Stimulated activated CD8-positive, alpha-beta memory T cell treated with anti-CD3 and anti-CD28 coated beads, Interleukin-7, amount 100 ng/mL, for 4 hours (primary cell): ENCODE results near the gene RNF187.

Experiments
- DNase-seq, 2 donors: peaks; one replicate each; pipeline ENCODE4 v3.0.0-alpha.2; 2020; ENCODE audit warnings: low read depth in 2 of 2

Gene RNF187

DNA sequence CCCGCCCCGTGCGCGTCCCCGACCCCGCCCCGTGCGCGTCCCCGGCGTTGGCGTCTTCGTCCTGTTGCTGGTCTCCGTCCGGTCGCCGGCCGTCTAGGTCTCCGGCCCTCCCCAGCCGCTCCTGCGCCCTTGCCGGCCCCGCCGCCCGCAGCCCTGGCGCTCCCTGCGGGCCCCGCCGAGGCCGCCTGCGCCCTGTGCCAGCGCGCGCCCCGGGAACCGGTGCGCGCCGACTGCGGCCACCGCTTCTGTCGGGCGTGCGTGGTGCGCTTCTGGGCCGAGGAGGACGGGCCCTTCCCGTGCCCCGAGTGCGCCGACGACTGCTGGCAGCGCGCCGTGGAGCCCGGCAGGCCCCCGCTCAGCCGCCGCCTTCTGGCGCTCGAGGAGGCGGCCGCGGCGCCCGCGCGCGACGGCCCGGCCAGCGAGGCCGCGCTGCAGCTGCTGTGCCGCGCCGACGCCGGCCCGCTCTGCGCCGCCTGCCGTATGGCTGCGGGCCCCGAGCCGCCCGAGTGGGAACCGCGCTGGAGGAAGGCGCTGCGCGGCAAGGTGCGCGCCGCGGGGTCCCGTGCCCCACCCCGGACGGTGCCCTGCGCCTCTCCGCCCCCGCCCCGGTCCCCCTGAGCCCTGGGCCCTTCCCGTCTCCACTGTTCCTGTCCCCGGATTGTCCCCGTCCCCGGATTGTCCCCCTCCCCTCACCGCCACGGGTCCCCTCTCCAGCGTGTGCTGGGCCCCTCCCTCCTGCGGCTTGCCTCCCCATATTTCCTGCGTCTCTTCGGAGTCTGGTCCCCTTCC lies at the start of gene RNF187:
RNF187 (plus strand) TSS at position 47 of the 789 bp plus-strand sequence.
- DNase-seq, result peak; percentile 60 to 78

DNA sequence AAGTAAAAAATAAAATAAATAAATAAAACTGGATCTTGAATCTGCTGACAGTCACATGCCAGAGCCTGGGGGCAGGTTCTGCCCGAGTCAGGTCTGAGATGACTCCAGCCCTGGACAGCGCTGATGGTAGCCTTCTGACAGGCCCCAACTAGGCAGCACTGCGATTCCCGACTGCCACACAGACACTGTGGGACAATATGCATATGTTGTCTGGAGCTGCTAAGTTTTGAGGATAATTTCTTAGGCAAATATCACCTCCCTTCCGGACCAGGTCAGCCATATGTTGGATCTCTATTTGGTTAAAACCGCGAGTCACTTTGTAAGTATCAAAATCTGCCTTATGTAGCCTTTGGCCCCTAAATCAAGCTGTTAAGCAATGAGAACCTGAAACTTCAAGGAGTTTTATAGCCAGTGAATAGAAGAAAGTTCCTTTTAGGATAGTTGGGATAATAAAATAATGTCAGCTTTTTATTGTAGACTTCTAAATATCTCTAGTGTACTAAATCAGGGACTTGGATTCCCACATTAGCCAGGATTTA lies 49.7 kb upstream of the RNF187 start:
- no peak for DNase-seq

DNA sequence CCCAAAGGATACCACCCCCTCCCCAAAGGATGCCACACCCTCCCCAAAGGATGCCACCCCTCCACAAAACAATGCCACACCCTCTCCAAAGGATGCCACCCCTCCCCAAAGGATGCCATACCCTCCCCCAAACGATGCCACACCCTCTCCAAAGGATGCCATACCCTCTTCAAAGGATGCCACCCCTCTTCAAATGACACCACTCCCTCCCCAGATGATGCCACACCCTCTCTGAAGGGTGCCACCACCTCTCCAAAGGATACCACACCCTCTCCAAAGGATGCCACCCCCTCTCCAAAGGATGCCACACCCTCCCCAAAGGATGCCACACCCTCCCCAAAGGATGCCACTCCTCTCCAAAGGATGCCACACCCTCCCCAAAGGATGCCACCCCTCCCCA lies 48.9 kb upstream of the RNF187 start:
- no peak for DNase-seq

DNA sequence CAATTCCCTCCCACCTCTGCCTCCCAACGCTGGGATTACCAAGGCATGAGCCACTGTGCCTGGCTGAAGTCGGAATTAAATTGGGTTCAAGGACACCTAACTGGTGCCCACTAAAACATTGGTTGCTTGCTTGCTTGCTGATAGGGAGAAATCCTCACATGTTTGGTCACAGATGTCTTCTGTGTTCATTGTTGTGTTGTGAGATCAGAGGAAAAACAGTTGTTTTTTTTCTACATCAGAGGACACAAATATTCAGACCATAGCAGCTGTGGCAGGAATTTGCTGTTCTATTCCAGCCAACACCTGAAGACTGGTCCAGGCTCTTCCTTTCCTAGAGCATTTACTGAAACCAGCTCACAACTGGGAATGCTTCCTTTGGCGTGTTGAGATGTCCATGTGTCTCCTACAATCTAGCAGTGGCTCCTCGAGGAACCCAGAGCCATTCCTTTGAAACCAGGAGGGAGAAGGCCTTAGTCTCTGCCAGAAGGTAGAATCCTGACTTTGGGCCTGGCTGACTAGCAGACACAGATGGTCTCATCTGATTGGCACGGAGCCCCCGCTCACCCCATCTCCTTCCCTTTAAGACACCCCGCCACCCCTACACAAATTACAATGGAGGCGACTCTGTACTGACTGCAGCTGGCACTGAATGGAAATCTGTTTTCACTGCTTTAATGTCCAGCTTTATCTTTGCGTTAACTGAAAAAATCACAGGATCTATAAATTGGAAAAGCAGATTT lies 46.3 kb upstream of the RNF187 start:
- no peak for DNase-seq

DNA sequence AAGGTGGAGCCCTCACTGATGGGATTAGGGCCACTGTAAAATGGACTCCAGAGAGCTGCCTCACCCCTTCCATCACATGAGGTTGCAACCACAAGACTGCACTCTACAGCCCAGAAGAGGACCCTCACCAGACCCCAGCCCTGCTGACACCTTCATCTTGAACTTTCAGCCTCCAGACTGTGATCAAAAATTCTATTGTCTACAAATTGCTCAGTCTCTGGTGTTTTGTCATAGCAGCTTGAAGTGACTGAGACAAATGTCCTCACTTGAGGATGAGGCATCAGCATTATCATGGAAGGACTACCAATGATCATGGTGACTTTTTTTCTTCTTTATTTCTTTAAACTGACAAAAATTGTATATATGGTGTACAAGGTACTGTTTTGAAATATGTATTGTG lies 43.8 kb upstream of the RNF187 start:
- no peak for DNase-seq

DNA sequence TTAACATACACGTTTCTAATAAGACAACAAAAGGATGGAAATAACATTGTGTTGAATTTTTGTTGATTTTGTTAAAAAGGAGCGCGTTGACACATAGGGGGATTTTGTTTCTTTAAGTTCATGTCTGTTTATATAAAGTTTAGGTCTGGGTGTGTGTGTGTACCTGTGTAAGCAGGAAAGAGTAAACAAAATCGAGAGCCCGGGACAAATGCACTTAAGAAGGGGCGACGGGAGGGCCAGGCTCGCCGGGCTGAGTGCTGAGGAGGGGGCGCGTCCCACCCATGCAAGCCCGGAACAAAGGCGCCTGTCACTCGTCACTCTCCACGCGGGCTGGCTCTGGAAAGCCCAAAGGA lies 41.7 kb upstream of the RNF187 start:
- DNase-seq, result no peak

DNA sequence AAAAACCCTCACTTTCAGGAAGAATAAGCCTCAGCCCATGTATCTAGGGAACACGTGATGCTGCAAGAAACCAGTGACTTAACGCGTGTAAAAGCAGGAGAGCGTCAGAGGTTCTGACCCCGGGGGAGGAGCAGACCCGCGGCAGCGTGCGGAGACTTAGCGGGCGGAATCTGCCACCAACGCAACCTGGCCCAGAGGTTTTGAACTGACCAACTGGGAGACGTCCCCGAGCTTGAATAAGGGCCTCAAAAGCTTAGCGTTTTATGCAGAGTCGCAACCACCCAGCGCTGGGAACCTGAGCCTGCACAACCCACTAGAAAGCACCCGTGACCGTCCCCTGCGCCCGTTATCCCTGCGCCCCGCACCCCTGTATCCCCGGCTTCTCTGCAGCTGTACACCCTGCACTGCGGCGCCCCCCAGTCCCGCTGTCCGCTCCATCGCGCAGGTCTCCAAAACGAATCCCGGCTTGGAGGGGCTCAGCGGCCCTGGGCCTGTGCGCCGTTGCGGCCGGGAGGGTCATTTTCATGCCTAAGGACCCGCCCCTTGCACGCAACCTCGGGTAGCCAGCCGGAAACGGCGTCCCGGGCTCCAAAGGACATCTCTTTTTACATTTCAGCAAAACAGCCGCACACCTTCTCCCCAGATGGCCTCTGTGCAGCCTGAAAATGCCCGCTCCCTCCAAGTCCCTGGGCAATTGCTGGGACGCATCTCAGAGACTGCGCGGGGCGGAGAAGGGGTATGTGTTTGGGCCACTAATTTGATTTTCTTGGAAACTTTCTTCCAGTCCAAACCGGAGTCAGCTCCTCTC lies 41.1 kb upstream of the RNF187 start:
- DNase-seq, result no peak

DNA sequence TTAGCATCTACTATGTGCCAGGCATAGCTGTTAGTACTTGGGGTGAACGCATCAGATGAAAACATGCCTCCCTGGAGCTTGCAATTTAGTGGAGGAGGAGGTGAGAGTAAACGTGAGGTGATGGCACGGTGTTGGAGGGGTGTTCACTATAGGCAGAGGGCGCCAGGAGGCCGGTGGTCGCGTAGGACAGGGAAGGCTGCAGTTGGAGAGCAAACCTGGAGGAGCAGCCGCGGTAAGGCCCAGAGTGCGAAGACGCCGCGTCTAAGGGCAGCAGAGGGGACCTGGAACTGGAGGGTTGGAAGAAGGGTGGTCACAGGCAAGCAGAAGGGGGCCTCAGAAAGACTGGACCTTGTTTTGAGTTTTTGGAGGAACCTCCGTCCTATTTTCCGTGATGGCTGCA lies 40.3 kb upstream of the RNF187 start:
- DNase-seq, result no peak

DNA sequence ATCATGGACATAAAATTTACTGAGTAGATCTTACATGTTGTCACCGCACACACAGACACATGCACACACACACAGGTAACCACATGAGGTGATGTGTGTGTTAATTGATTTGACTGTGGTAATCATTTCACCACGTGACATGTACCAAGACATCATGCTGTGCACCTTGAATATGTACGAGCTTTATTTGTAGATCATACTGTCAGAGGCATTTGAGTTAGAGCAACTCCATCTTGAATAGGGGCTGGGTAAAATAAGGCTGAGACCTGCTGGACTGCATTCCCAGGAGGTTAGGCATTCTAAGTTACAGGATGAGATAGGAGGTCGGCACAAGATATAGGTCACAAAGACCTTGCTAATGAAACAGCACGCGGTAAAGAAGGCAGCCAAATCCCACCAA lies 38.8 kb upstream of the RNF187 start:
- DNase-seq, result no peak

DNA sequence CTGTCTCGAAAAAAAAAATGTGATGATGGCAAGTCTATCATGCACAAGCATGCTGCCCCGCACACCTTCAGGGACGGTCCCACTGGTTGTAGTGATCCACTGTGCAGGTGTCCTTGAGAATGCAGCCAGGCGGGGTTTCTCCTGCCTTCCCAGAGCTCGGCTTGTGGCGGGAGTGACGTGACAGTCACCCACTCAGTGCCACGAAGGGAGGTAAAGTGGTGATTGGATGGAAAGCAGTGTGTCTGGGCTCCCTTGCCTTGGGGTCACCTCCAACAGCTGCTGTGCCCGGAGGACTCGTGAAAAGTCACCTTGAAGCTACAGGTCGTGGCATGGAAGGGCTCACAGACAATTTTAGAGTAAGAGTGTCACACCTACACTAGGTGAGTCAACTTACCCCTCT lies 37.0 kb upstream of the RNF187 start:
- DNase-seq, result no peak

DNA sequence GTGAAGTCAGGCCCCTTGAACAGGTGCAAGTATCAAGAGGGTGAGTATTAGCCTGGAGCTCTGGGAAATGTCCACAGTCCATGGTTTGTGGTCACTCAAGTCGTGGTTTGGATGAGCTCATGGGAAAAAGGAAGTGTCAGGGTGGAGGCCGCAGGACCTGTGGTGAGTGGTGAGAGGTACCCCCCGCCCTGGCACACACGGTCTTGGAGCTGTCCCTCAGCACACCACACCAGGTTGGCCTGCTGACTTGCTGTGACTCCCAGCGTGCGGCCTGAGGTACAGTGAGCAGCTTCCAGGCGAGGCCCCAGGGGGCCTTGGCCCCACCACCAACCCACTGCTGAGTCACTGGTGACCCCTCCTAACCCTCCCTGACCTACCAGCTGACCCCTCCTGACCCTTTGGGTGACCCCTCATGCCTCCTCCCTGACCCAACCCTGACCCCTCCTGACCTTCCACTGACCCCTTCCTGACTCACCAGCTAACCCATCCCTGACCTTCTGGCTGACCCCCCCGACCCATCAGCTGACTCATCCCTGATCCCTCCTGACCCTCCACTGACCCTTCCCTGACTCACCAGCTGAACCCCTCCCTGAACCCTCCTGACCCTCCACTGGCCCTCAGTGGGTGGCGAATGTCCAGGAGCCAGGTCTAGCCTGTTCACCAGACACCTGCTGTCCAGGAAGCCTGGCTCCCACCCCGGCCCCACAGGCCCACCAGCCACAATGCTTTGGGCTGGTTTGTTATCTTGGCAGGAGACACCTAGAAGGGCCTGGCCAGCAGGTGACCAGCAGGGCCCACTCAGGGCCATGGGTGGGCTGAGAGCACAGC lies 34.8 kb upstream of the RNF187 start:
- DNase-seq, result no peak

DNA sequence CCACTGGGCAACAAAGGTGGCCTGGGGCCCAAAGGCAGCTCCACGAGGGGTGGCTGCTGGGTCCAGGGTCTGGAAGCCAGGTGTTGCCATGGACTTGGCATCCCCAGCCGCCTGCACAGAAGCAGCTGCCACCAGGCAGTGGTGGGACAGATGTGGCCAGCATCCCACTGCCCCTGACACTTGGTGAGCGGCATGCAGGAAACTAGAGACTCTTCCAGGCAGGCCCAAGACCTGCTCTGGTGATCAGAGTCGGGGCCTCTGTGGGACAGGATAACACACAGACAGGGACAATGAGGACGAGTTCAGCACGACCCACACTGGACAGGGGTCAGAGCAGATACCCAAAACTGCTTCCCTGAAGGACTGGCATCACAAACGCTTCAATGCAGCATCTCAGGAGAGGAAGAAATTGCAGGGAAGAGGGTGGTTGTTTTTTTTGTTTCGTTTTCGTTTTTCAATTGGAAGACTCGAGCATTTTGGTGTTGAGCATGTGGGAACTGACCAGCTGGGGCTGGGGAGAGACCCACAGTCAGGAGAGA lies 34.1 kb upstream of the RNF187 start:
- DNase-seq, result no peak

DNA sequence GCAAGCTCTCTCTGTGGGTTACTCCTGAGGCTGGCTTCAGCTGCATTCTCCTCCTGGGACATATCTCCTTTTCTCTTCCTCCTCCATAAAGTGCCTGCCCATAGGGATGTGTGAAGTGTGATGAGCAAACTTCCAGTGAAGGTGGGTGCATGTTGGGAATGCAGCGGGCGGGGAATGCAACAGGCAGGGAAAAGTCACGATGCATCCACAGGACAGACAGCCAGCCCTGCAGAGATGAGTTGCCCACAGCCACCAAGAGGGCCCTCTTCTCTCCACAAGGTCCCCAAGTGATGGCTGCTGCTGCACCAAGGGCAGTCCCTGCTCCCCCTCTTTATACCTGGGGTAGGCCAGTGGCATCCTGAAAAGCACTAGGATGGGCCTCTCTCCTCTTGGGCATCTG lies 33.6 kb upstream of the RNF187 start:
- no peak for DNase-seq

DNA sequence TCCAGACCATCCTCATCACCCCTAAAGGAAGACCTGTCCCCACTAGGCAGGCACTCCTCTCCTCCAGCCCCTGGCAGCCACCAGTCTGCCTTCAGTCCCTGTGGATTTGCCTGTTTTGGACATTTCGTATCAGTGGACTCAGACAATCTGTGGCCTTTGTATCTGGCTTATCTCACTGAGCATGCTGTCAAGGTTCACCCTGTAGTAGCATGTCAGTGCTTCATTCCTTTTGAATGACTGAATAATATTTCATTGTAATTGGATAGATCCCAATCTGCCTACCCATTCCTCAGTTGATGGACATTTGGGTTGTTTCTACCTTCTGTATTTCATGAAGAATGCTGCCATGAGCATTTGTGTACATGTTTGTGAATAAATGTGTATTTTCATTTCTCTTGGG lies 32.9 kb upstream of the RNF187 start:
- no peak for DNase-seq

DNA sequence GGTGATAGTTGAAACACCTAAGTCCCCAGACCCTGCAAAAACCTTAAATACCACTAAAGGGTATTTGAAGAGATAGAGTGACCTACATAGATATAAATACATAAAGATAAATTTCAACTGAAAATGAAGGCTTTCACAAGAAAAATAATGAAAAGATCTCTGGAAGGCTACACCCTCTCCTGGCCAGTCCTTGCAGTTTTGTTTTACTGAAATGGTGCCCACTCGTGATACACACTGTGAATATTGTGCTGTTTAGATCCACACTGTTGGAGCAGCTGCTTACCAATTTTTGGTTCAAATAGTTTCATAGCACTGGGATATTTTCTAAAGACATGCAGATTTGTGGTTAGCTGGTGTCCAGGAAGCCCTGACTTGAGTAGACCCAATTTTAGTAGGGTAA lies 31.5 kb upstream of the RNF187 start:
- no peak for DNase-seq

DNA sequence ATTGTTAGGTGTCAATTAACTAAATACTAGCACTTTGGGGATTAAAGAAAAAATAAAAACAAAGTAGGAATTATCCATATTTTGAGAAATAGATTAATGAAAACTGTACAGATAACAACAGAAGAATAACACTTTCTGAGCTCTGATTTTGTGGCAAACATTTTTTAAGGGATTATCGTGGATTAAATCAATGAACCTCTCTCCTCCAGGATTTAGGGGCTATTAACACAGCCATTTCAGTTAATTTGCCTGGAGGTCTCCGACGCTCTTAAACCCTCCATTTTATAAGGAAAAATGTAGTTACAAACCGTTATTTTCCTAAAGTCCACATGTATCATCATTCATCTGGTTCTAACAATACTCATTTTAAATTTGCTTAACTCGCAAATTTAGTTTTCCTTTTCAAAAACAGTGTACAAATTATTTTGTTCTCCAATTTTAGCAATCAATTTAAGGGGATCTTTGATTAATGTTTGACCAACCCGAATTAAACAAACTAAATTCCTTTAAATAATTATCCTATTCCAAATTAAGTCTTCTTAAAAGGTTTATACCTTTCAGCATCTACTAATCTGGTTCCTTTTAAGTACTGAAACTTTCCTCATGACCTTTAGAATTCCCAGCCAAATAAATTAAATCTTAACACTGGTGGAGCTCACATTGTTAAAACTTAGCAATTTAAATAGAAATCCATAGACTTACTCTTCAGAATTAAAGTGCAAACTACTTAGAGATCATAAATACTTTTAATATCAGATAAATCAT lies 30.7 kb upstream of the RNF187 start:
- DNase-seq, result no peak

DNA sequence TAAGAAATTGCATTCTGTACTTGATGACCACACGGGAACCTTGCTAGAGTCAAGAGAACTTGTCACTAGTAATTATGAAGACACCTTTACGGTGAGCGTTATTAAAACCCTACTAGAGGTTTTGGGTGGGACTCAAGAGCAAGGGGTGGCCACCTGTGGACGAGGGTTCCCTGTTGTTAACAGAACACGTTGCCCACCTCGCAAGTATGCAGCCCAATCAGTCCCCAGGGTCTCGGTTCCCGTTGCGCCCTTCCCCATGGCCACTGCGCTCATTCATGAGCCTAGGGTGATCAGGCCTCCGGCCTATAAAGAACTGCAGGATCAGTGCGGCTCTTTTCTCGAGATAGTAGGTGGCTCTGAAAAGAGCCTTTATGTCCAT lies 30.2 kb upstream of the RNF187 start:
- no peak for DNase-seq

DNA sequence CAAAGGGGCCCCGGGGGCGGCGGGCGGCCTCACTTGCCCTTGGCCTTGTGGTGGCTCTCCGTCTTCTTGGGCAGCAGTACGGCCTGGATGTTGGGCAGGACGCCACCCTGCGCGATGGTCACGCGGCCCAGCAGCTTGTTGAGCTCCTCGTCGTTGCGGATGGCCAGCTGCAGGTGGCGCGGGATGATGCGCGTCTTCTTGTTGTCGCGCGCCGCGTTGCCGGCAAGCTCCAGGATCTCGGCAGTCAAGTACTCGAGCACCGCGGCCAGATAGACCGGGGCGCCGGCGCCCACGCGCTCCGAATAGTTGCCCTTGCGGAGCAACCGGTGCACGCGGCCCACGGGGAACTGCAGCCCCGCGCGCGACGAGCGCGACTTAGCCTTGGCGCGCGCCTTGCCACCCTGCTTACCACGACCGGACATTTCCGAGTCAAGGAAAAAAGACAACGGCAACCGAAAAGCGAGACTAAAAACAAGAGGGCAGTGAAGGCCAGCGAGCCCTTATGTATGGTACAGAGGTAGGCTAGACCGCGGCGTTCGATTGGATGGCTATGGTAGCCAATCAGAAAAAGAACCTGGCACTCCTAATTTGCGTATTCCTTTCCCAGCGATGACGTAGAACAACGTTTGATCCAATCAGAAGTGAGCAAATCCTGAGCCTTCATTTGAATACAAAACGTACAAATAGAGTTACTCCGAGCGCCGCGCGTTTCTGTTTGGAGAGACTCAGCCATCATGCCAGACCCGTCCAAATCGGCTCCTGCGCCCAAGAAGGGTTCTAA lies 29.6 kb upstream of the RNF187 start:
- peak; percentile 76 to 82 for DNase-seq

DNA sequence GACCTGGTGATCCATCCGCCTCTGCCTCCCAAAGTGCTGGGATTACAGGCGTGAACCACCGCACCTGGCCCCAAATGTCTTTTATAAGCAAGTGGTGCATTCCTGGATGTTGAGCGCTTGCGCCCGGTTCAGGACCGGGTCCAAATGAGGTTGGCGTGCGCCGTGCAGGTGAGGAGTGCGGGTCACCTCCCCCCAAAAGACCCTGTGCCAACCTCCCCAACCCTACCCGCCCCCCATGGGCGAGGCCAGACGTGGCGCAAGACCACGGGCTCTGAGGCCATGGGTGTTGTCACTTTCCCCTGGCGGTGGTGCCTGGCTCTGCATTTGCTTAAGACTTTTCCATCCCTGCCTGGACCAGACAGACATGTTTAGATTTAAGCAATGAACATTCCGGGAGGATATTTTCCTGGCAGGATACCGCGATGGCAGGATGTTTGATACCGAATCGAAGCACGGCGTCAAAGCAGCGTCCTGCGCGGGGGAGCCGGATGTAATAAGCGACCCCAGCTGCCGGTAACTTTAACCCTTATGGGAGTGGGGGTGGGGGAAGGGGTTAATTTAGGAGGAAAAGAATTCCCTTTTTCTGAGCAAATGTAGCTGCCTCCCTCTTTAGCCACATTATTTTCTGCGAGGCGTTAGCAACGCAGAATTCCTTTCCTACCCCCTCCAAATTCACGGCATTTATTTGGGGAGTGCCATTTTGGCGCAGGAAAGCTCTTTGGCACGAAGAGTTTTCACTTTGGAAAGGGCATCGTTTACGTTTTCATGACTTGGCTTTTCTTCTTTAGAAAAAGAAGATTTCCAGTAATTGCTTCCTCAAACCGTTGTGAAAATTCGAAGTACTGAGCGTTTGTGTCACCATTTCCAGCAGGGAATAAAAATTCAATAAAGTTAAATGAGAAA lies 27.8 kb upstream of the RNF187 start:
- DNase-seq, result peak in 1 of 2 donors; percentile 31
